Activated CD8-positive, alpha-beta memory T cell treated with anti-CD3 and anti-CD28 coated beads, Interleukin-2, amount 50 U/mL, for 24 hours (primary cell): Measurements from ENCODE around the gene ZNF80.

ENCODE experiments used
- DNase-seq: peaks from one replicate; pipeline ENCODE4 v3.0.0-alpha.2; 2020; ENCODE audit errors: extremely low read depth

ZNF80 gene

DNA sequence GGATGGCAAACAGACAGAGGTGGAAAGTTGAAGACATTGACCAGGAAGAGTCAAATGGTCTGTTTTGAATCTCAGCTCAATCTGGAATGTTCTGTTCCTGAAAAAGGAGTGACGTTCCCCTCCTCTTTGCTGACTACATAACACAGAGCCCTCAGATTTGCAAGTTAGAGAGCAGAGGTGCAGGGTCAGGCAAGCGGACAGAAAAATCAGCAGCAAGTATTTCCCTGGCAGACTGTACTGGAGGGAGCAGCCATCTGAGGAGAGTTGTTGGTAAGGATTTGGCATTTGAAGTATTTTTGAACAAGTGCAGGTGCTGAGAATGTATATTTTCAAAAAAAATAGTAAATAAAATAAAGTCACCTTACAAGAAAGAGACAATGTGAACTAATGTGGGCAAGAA lies 17.6 kb downstream of the ZNF80 start:
- no peak for DNase-seq

- DNase-seq: no peak
Measured at GRCh38 chr3:114218578-114219185, 18.7 kb downstream of the ZNF80 start.

GRCh38 chr3:114218006-114218405 lies 19.4 kb downstream of the ZNF80 start:
- DNase-seq: no peak

DNA sequence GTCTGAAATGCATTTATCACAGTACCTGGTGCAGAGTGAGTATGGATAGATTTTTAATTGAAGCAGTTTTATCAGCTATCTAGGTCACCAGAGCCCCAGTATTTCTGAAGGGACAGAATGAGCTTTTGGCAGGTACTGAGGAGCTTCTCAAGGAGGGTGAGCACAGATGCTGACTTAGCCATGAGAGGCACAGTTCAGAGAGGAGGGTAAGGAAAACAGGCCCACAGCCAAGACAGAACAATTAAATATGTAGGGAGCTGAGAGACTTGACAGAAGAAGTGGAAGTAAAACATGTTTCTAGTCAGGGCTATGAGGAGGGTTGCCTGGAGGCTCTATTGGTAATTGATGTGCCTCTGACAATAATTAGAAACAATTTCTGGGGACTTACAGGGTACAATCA lies 20.1 kb downstream of the ZNF80 start:
- no peak for DNase-seq

DNA sequence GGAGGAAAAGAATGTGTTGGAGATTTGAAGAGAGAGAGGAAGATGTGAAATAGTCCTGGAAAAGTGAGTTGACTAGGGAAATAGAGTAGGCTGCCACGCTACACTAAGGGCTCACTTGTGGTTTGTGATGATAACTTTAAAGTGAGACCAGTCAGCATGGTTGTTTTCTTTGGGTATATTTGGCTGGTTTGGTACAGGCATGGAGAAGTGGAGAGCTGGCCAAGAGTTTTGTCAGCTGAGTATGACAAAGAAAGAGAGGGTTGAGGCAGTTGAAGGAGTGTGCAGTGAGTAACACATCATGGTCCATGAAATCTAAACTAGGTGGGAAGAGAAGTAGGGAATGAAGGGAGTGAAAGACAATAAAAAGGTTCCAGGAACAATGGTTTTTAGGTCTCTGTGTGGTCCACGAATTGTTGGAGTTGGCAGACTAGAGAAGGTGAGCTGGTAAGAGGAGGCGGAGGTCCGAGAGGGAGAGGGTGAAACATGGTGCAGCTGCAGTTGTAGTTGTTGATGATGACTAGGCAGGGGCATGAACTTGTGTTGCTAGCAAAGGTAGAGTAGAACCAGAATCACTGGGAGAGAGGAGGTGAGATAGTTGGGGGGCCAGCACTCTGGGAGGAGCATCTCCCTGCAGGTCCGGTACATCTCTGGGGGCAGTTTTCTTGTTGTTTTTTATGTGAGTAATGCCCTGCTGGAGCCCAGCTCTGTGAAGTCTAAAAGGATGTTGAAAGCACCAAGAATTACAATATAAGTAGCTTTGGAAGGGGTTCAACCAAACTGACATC lies 21.0 kb downstream of the ZNF80 start:
- no peak for DNase-seq

- DNase-seq: no peak
Measured at GRCh38 chr3:114214542-114215341, 22.6 kb downstream of the ZNF80 start.

GRCh38 chr3:114213627-114214541 lies 23.5 kb downstream of the ZNF80 start:
- peak; percentile 58 for DNase-seq

- no peak for DNase-seq
Measured at GRCh38 chr3:114213292-114213626, 24.1 kb downstream of the ZNF80 start.

DNA sequence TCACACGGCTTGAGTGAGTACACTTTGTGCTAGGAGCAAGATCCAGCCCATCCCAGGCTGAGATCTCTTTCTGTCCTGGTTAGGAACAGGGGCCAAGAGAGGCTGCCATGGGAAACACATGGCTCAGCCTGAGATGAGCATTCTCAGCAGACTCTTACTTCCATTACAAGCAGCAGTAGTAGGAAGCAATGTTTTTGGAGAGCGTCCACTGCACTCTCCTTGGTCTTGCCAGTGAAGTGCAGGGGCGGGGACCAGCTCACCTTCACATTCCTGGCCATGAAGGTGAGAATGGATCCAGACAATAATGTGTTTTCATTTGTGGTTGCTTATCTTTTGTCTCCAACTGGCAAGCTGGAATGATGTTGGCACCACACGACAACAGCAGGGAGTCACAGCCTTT lies 24.7 kb downstream of the ZNF80 start:
- no peak for DNase-seq

GRCh38 chr3:114207768-114208167 lies 29.6 kb downstream of the ZNF80 start:
- no peak for DNase-seq

- no peak for DNase-seq
Measured at GRCh38 chr3:114206342-114206741, 31.0 kb downstream of the ZNF80 start.

DNA sequence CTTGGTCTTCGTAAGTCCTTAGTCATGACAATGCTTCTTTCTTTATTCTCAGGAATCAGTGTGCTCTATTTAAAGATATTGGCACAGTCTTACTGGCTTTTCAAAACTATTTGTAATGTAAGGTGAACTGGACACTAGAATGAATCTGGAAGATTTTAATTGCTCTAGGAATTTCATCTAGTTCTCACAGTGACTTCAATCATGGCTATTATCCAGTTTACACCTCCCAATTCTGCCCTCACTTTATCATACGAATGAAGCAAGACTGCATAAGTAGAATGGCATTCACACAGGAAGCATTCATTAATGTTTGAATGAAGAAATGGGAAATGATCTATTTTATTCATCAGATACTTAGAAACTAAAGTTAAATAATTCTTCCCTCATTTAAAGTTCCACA lies 31.8 kb downstream of the ZNF80 start:
- no peak for DNase-seq

DNA sequence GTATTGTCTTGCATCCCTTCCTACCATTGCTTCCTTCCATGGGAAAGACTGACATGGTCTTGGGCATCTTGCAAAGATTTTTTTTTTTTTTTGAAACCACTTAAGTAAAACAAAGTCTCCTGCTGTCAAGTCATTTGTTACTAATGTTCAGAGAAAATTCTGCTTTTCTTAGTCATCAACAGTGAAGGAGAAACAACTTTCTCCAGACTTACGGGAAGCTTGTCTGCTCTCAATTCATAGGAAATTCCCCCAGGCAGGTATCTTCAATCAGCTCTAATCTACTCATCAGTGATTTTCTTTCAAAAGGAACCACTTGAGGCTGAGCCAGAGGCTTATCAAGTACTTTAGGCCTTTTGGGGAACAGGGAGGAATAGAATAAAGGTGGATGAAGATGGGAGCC lies 42.6 kb downstream of the ZNF80 start:
- DNase-seq: no peak

- no peak for DNase-seq
Measured at GRCh38 chr3:114192136-114192535, 45.2 kb downstream of the ZNF80 start.

DNA sequence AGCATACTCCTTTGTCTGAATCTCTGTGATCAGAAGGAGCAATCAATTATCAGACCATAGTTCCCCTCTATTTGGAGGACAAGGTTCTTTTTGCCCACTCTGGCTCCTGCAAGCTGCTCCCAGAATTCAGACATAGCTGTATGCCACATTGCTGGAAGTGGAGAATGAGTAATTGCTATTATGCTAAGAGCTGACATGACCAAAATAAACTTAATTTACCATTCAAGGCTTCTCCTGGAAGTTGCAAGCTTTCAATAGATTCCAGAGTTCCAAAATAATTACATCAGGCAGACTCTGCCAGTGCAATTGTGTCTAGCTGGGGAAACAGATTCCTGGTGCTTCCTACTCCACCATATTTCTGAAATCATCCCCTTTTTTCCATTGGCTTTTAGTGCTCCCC lies 50.9 kb downstream of the ZNF80 start:
- DNase-seq: no peak
